Adrenal gland (tissue), 12 donors: ENCODE measurements around the gene DCD. TPM values are rescaled to one million over a fixed set of nuclear protein-coding genes. Genes with fewer than 3 reads are reported as not detected.

Experiments
- DNase-seq, 7 donors: peaks; one replicate each; pipeline ENCODE4 v3.0.0-alpha.2; 2019 to 2020
- H3K27ac ChIP-seq, 5 donors: fragments of 200-600 bp; sonication (generic) in 4 of 5; 1 replicate in 3 of 5; 2 replicates in 2 of 5; pipeline versions ENCODE4 v1.5.1 to v1.8.0; 2016 to 2020; ENCODE audit warnings: mild to moderate bottlenecking in 1 of 5
- H3K27me3 ChIP-seq: fragments of 200-600 bp; 2 replicates; pipeline ENCODE4 v1.8.0; 2021
- H3K36me3 ChIP-seq, 2 donors: fragments of 200-600 bp; replicated peaks in 1 of 2; 1 replicate in 1 of 2; 2 replicates in 1 of 2; pipeline versions ENCODE4 v1.5.1 to v1.8.0; 2018 to 2022
- H3K4me1 ChIP-seq, 2 donors: fragments of 200-600 bp; replicated peaks in 1 of 2; 1 replicate in 1 of 2; 2 replicates in 1 of 2; pipeline versions ENCODE4 v1.5.1 to v1.8.0; 2018 to 2021
- H3K4me3 ChIP-seq, 4 donors: fragments of 200-600 bp; sonication (generic) in 3 of 4; one replicate each; pipeline ENCODE4 v1.5.1; 2016 to 2018
- H3K9me3 ChIP-seq, 3 donors: fragments of 200-600 bp; sonication (generic) in 1 of 3; replicated peaks in 1 of 3; 1 replicate in 2 of 3; 2 replicates in 1 of 3; pipeline versions ENCODE4 v1.5.1 to v1.8.0; 2016 to 2021
- POLR2A ChIP-seq, 2 donors: fragments of 450-650 bp; IDR thresholded peaks; one replicate each; pipeline ENCODE4 v1.6.1; 2017; ENCODE audit warnings: antibody characterized with exemption in 2 of 2, mild to moderate bottlenecking in 2 of 2, moderate library complexity in 1 of 2
- WGBS, 4 donors: extraction: QIAGEN DNeasy Blood & Tissue Kit in 2 of 4; methylation state at CpG; one replicate each; pipeline versions ENCODE4 v1.1.5 to v1.1.7; 2013 to 2017; 5-methylcytosine and 5-hydroxymethylcytosine counted together
- intact Hi-C, 2 donors: fragments of 100-400 bp; cut with DNase I; formaldehyde crosslinking; loops; one replicate each; pipeline versions ENCODE4 v1.14.1 to v1.15.0; 2022 to 2023
- polyA plus RNA-seq, 3 donors: library from polyadenylated mRNA; stranded (reverse); fragments of 200-250 nt in 2 of 3; fragments of 350-450 nt in 1 of 3; fragmentation: Illumina TruSeq in 1 of 3; extraction: RNeasy Lipid Tissue Mini Kit (QIAGEN cat#74804) in 1 of 3; gene quantifications; one replicate each; pipeline ENCODE4 v1.2.3, GENCODE V29; 2013 to 2014
- total RNA-seq, 9 donors: library from RNA; depleted of rRNA in 4 of 9; stranded (reverse); fragments of >200 nt in 4 of 9; fragments of 120-200 nt in 1 of 9; fragmentation: NEBNext Ultra II Directional in 1 of 9; extraction: Animal tissue kit (Norgen Biotek cat#: 25700) in 1 of 9; gene quantifications; one replicate each; pipeline versions ENCODE4 v1.1.0 to v1.2.4, GENCODE V29; 2013 to 2023
- TF ChIP-seq, protein P1 (sequence below), 6 experiments: fragments of 450-650 bp in 4 of 6; fragments of 200-600 bp in 2 of 6; sonication (generic) in 1 of 6; IDR thresholded peaks; 1 replicate in 5 of 6; 2 replicates in 1 of 6; pipeline versions ENCODE4 v1.5.1 to v1.8.0; 2016 to 2021; ENCODE audit warnings: antibody characterized with exemption in 6 of 6, mild to moderate bottlenecking in 2 of 6, moderate library complexity in 1 of 6
- donor health status: healthy with polysubstance abuse.
- donor health status: Bipolar disorder and iron deficiency.
- donor health status: DM: yes; HTN: yes; CAD: no.
- donor health status: DM: no; HTN: no; CAD: no.
- donor health status: DM: no; HTN: no; CAD: no.
- donor health status: DM: yes; HTN: yes; CAD: no.

The DCD gene
- total and polyA plus RNA-seq, 12 donors: not detected

- no peaks in the 10 kb centered on the region for H3K9me3 ChIP-seq
- no peak overlapping the region for H3K27ac ChIP-seq
- 44 to 59% (median 52%) methylated on average over 2 of the region's 2 CpGs for WGBS, 4 donors
- intact Hi-C loops: no loop called here
- TF ChIP-seq, protein P1, sequence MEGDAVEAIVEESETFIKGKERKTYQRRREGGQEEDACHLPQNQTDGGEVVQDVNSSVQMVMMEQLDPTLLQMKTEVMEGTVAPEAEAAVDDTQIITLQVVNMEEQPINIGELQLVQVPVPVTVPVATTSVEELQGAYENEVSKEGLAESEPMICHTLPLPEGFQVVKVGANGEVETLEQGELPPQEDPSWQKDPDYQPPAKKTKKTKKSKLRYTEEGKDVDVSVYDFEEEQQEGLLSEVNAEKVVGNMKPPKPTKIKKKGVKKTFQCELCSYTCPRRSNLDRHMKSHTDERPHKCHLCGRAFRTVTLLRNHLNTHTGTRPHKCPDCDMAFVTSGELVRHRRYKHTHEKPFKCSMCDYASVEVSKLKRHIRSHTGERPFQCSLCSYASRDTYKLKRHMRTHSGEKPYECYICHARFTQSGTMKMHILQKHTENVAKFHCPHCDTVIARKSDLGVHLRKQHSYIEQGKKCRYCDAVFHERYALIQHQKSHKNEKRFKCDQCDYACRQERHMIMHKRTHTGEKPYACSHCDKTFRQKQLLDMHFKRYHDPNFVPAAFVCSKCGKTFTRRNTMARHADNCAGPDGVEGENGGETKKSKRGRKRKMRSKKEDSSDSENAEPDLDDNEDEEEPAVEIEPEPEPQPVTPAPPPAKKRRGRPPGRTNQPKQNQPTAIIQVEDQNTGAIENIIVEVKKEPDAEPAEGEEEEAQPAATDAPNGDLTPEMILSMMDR (IDR thresholded peaks at IDR 0.05): no peak
- TF ChIP-seq POLR2A (IDR thresholded peaks at IDR 0.05): no peak
- DNase-seq: no peak
- no peak overlapping the region for H3K4me3 ChIP-seq
- H3K27me3 ChIP-seq: peaks cover 6% of the 10 kb centered on the region
- H3K4me1 ChIP-seq: no peaks in the 10 kb centered on the region
- H3K36me3 ChIP-seq: no peaks in the 10 kb centered on the region
These were observed 45.5 kb downstream of the DCD start for GRCh38 chr12:54602661-54603060.

GRCh38 chr12:54601841-54602240, 46.3 kb downstream of the DCD start:
- 52 to 61% (median 55%) methylated on average over 4 of the region's 4 CpGs for WGBS, 4 donors
- no peaks in the 10 kb centered on the region for H3K4me1 ChIP-seq
- no peaks in the 10 kb centered on the region for H3K36me3 ChIP-seq

DNA sequence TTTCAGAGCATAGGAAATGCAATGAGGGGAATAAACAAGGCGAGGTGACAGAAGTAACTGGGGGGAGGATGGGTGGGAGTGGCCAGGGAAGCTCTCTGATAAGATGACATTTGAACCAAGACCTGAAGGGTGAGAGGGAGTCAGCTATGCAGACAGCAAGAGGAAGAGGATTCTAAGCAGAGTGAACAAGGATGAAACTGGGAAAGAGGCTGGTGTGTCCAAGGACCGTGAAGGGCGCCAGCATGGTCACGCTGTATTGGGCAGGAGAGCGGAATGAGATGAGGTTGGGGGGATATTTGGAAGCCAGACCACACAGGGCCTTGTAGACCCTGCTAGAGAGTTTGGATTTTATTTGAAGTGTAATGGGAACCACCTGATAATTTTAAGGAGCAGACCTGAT, 49.2 kb downstream of the DCD start:
- no peaks in the 10 kb centered on the region for H3K4me1 ChIP-seq
- peaks cover 6% of the 10 kb centered on the region for H3K27me3 ChIP-seq
- no peak for TF ChIP-seq POLR2A (IDR thresholded peaks at IDR 0.05)
- TF ChIP-seq, protein P1 (IDR thresholded peaks at IDR 0.05): no peak
- H3K9me3 ChIP-seq: no peaks in the 10 kb centered on the region
- no peak overlapping the region for H3K27ac ChIP-seq
- H3K4me3 ChIP-seq: no peak overlapping the region
- no peak for DNase-seq
- 75 to 92% (median 84%) methylated on average over 5 of the region's 5 CpGs for WGBS, 4 donors
- H3K36me3 ChIP-seq: no peaks in the 10 kb centered on the region
- intact Hi-C loops: loop anchor here (5.0 to 10.0 kb wide), 2 partner anchors 358 to 366 kb away; no protein-coding TSS in a partner anchor

More at GRCh38 chr12:54601841-54602240, 46.3 kb downstream of the DCD start:
- no peak for DNase-seq
- Histone ChIP-seq H3K4me3 (no peak overlapping the region), H3K27ac (no peak overlapping the region), H3K9me3 (no peaks in the 10 kb centered on the region), H3K27me3 (peaks cover 6% of the 10 kb centered on the region)
- intact Hi-C loops: no loop called here
- TF ChIP-seq, protein P1 (IDR thresholded peaks at IDR 0.05): no peak
- TF ChIP-seq POLR2A (IDR thresholded peaks at IDR 0.05): no peak

DNA sequence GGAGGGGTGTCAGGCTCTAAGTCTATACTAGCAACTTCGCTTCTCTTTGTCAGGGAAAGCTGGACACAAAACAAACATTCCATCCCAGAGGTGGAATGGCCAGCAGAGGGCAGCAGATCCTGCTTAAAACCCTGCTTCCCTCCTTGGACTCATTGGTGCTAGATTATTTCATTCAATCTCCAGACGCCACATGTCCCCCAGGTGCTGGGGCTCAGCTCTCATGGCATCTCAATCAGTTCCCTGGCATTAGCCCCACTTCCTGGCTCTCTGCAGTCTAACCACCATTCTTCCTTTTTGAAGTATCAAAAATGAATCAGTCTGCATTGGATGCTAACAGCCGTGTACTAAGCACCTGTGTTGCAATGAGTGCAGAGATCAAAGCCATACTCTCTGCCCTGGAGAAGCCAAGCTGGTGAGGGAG, 51.6 kb downstream of the DCD start:
- Histone ChIP-seq H3K4me3 (no peak overlapping the region), H3K27me3 (peaks cover 6% of the 10 kb centered on the region), H3K4me1 (no peaks in the 10 kb centered on the region), H3K9me3 (no peaks in the 10 kb centered on the region), H3K27ac (no peak overlapping the region), H3K36me3 (no peaks in the 10 kb centered on the region)
- TF ChIP-seq, protein P1 (IDR thresholded peaks at IDR 0.05): peak; percentile 53 to 83 (median 62)
- no peak for TF ChIP-seq POLR2A (IDR thresholded peaks at IDR 0.05)
- DNase-seq: peak; percentile 42 to 84 (median 73)
- WGBS, 4 donors: 24 to 37% (median 32%) methylated on average over 3 of the region's 3 CpGs
- intact Hi-C loops: loop anchor here (5.0 to 10.0 kb wide), 2 partner anchors 361 to 368 kb away; no protein-coding TSS in a partner anchor
